HTR-8/SVneo (cell line): Measurements from ENCODE around the gene HSD11B2.

Experiments
- DNase-seq: peaks from one replicate; pipeline ENCODE4 v3.0.0; 2011; ENCODE audit warnings: low spot score, mixed read lengths; ENCODE audit not compliant: insufficient read length
- FAIRE-seq: peaks from 2 replicates; lab custom pipeline; 2011; peaks lifted over from hg19 to GRCh38; lab: Jason Lieb, UNC

Gene HSD11B2

DNA sequence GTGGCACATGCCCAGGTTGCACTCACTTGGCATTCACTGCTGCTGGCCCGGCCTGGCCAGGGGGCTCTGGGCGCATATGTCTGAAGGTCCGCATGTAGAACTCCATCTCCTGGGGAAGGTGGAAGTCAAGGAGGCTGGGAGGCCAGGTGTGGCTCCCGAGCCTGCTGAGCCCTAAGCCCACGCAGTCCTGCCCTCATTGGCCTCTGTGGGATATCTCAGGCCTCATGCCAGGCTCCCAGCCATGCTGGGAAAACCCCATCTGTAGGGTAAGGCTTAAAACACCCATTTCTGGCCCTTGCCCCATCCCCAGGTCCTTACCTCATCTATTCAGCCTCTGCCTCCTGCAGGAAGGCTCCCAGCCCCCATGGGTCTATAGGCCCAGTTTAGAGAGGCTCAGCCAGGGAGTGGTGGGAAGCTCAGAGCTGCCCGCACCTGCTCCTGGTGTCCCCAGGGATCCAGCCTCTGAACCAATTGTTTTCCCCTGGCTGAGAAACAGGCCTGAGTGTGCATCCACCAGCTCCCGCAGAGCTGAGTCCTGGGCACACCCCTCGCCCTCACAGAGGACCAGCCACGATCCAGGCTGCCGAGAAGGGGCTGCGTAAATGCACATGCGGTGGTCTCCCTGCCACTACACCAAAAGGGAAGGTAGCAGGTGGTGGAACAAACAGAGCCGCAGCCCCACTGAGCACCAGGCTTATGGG lies 35.3 kb upstream of the HSD11B2 start:
- no peak for DNase-seq
- no peak for FAIRE-seq

DNA sequence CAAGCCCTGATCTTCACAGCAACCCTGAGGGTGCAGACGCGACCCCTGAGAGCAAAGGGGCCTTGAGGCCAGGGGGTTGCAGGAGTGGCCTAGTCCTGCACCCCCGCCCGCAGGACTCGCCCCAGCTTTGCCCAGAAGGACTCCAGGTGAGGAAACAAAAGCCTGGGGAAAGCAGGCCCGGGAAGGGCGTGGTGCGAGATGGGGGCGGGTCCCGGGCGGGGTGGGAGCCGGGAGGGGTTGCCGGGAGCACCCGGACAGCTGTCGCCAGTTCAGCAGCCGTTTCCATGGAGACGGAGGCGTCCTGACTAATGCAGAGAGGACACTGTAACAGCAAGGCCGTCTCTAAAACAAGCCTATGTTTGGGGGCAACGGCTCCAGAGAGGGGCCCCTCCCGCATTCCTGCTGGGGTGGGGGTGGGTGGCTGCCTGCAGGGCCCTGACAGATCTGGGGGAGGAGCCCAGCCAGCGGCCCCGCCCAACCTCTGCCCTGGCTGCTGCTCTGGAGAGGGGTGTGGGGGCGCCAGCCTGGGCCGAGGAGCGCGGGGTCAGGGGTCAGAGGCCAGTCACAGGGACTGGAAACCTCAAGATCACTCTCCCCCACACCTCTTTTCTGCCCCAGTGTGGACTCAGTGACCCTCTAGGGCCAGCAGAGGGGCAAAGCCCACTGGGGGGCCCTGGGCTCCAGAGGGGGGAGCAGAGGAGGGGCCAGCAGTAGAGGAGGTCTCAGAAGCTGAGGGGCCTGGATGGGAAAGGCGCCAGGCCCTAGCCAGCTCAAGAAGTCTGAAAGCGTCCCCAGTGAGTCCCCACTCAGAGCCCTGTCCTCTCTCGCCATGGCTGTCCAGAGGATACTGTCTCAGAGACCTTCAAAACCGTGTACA lies 34.5 kb upstream of the HSD11B2 start:
- FAIRE-seq, result no peak
- DNase-seq, result no peak

DNA sequence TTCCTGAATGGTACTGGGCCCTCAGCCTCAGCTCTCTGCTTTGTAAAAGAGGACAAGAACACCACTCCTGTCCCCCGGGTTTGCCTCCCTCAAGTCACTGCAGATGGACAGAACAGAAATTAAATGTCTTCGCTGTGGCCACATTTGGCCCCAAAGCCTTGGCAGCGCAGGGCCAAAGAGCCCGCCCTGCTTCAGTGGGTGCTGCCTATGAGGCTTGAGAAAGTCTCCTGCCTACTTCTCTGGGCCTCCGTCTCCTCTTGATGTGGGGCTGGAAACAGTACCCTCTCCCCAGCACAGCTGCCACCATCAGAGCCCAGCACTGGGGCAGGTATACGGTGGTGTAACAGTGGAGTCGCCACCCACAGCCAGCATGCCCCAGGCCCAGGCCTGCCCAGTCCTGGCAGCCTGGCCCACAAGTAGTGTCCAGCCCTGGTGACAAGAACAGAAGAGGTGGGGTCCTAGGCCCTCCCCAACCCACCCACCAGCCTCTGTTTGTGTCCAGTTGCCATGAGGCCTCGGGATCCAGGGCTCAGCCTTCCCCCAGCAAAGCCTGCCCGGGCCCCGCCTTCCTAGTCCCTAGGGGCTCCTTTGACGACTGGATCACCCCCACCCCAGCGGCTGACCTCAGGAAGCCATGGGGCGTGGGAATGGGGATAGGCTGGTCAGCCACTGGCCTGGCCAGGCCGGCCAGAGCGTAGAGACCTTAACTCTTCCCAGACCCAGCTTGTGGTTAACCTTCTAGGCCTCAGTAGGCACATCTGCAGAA lies 33.7 kb upstream of the HSD11B2 start:
- DNase-seq, result no peak
- no peak for FAIRE-seq

DNA sequence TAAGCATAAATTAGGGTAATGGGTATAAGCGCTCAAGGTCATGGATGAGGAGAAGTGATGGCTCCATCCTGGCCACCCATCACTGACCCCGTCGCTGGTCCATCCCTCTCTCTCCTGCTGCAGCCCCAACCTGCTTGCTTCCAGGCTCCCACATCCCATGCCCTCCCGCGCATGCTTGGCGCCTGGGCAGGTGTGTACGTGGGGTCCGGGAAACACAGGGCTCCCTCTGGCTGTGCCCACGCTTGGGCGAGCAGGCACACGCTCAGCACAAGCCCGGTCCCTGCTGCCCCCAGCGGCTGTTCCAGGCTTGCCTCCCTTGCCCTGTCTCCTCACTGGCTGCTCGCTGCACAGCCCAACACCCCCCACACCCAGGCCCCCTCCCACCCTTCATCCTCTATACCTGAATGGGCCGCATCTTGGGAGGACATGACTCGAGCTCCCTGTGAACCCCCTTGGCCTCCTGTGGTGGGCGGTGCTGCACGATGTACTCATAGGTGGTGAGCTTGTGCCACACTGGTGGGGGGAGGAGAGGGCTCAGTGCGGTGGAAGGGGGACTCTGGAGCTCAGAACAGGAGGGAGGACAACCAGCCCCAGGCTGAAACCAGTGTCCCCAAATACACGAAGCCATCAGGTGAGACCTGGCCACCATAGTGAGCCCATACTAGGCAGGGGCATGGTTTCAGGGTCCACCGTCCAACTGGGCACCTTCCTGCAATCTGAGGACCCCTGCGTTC lies 32.9 kb upstream of the HSD11B2 start:
- peak; percentile 60 for FAIRE-seq
- no peak for DNase-seq

DNA sequence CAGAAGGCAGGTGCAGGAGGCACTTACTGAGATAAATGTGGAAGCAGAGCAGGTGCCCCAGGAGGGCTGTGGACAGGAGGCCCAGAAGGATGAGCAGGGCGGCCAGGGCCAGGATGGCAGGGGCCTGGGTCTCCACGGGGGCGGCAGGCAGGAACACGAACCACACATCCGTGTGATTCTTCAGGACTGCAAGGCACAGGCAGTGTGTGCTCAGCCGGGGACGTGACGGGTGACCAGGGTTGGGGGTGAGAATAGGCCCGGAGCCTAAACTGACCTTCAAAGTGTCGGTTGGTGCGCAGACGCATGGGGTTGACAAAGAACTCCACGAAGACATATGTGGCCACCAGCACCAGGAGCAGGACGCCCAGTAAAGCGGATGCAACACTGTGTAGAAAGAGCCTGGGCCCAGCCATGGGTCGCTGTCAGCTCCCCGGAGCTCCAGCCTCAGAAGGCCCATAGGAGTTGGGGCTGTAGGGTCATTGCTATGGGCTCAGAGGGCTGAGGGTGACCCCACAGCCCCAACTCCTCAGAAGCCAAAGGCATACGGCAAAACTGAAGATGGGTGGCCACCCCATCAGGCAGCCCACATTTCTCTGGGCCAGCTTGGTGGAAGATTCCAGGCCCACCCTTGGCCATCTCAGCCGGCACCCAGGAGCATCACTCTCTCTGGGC lies 32.2 kb upstream of the HSD11B2 start:
- FAIRE-seq (no peak), DNase-seq (no peak)

DNA sequence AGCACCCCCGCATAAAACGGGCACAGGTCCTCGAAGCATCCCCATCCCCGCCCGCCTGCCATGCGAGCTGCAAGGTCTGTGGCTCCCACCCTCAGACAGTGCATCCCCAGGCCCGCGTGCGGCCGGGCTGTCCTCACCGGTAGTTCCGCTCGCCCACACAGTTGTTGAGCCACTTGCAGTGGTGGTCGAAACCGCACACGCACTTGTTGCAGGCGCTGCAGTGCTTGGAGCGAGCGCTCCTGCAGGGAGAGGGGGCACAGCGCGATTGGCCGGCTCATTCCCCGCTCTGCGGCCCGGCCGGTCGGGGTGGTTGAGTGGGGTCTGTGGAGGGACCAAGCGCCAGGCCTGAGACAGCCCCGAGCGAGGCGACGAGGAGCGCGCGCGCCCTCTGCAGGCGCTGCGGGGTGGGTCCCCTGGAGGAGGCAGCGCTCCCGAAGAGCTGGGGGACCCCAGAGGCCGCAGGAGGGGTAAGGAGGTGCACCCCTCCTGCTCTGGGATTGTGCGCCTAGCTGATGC lies 31.6 kb upstream of the HSD11B2 start:
- FAIRE-seq (no peak), DNase-seq (no peak)

DNA sequence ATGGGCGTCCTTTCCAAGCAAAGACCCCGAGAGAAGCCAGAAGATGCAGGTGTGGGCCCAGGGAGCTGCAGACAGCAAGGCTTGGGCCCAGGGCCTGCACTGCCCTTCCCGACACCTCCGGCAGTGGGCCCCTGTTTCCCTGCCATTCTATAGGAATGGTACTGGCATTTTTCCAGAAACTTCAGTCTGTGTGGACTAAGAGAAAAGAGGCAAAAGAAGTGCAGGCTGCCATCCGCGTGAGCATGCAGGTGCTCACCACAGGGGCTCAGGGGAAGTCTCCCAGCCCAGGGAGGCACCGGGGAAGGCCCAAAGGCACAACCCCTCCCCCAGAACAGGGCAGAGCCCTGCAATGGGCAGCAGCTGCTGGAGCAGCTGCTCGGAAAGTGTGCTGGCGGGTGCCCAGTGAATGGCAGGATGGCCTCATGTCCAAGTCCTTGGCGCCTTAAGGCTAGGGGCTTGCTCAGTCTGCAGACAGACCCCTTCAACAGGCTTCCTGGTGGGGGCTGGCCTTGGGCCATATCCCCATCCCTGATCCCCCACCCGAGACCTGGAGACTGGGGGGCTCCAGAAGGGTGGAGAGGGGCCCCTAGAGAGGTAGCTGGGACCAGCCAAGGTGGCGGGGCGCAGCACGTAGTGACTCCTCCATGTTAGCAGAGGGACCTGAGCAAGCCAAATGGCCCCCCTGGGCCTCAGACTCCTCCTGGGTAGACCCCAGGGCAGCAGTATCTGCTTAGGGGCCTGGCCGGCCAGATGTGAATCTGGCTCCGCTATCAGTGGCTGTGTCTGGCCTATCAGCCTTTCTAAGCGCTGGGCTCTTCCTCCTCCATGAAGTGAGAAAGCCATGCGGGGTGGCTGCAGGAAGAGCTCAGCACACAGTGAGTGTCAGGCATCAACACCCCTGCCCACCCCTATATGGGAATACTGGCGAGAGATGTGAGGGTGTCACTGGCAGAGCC lies 30.9 kb upstream of the HSD11B2 start:
- no peak for DNase-seq
- no peak for FAIRE-seq

DNA sequence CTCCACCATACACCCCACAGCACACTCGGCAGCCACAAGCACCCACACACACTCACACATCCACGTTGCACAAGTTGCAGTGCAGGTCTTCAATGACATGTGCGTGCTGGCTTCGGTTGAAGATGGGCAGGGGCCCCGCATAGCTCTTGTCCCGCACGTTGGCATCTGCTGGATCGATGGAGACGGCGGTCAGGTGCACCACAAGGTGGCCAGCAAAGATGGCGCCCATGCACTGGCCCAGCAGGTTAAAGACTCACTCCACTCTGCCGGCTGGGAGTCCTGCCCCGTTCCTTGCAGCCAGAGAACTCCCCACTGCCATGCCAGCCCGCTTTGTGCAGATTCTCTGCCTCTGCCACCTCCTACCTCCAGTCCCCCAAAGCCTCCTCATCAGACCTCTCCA lies 30.0 kb upstream of the HSD11B2 start:
- FAIRE-seq (no peak), DNase-seq (no peak)

DNA sequence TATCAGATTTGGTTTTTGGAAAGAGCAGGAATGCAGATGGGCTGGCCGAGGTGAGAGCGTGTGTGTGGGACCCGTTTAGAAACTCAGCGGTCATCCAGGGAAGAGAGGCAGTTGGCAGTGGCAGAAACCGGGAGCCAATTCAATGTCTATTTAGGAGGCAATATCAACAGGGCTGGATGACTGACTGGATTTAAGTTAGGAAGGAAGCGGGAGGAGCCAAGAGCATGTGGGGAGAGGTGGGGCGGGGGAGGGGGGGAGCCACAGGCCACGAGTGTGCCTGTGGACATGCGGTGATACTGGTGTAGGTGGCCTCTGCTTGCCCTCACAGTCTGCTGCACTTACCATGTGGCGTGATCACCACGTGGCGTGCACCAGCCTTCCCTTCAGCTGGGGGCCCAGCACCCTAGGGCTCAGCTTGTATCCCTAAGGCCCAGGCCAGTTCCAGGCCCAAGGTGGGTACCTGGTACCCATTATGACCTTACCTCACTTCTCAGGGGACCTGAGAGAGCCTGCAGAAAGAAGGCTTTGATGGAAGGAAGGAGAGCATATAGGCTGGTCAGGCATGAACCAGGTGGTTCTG lies 26.9 kb upstream of the HSD11B2 start:
- no peak for FAIRE-seq

DNA sequence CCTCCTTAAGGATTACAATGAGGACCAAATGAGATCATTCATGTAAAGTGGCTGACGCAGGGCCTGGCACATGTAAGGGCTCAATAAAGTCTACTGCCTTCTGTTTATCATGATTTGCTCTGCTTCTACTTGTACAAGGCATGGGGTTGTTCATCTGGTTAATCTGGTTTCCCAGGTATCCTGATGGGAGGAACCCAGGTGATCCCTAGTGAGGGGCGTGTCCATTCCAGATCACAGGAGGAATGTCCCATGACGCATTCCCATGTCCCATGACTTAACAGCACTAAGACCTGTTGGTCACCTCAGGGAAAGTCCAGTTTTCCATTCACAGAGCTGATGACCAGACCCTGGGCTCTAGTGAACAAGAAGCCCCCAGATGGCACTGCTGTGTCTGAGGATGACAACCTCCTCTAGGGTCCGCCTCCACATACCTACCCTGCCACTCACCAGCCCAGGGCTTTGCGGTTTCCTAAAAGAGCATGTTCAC lies 26.1 kb upstream of the HSD11B2 start:
- DNase-seq, result no peak
- FAIRE-seq, result no peak

More for the DNA sequence above, 26.9 kb upstream of the HSD11B2 start:
- no peak for DNase-seq

DNA sequence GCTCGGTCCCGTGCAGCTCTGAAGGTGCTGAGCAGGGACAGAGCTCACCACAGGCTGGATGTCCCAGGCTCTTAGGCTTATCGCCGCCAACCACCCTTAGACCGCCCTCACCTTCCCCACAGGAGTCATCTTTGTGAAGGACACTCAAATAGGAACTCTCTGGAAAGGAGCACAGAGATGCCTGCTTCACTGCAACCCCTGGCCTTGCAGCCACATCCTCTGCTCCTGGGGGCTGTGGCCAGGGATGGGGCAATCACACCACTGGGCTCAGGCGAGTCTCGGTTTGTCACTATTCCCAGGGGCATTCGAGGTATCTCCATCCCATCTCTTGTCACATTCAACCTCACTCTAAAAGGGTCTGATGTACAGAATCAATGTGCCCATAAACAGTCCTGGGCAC lies 25.6 kb upstream of the HSD11B2 start:
- FAIRE-seq (no peak), DNase-seq (no peak)

DNA sequence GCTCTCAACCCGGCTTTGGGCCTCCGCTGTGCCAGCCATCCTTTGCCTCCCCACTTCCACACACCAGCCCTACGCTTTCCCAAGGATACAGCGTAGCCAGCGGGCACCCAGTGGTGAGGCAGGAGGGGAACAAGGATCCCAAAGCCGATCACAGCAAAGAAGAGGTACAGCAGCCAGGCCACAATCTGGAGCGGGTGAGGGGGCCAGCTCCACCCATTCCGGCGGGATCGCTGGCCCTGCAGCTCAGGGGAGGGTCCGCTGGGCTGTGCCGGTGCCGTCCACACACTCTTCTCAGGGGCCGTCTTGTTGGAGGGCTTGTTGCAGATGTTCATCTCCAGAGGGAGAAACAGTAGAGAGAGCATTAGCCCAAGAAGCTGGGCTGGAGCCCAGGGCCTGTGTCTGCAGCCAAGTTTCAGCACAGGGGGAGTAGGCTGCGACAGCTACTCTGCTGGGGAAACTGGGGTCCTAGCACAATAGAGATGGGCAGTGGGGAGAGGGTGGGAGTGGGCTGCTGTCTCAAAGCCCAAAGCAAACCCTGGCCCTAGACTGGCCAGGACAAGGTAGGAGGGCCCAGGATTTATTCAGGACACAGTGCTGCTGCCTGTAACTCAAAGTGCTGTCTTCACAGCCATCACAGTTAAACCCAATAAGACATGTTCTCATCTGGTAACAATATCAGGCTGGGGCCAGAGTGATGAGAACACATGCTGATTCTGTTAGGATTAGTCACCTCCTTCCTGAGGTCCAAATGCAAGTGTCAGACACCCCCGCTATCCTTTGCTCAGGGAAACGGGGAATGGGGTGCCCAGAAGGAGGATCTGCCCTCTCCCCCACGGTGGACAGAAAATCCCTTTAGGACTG lies 24.6 kb upstream of the HSD11B2 start:
- DNase-seq (peak; percentile 79), FAIRE-seq (peak; percentile 91)

DNA sequence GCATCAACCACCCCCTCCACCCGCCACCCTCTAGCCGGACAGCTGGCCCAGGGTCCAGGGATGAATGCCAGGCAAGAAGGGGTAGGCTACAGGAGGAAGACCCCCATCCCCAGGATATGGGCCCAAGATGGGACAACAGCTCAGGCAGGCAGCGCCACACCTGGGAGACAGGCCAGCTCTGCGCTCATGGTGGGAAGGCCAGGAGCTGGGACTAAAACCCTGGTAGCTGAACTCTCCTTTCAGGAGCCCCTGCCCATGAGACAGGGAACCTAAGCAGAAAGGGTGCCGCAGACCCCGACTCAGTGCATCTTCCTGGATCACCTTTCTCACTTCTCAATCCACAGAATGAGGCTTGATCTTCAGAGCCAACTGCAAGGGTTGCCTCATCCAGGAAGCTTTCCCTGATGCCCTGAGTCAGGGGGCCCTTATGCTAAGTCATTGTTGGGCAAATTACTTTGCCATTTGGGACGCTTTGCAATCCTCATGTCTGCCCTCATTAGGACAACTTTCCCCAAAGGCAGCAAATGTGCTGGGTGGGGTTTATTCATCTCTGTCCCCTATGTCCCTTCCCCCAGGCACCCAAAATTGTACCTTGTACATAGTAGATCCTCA lies 23.6 kb upstream of the HSD11B2 start:
- DNase-seq, result no peak
- peak; percentile 82 for FAIRE-seq

DNA sequence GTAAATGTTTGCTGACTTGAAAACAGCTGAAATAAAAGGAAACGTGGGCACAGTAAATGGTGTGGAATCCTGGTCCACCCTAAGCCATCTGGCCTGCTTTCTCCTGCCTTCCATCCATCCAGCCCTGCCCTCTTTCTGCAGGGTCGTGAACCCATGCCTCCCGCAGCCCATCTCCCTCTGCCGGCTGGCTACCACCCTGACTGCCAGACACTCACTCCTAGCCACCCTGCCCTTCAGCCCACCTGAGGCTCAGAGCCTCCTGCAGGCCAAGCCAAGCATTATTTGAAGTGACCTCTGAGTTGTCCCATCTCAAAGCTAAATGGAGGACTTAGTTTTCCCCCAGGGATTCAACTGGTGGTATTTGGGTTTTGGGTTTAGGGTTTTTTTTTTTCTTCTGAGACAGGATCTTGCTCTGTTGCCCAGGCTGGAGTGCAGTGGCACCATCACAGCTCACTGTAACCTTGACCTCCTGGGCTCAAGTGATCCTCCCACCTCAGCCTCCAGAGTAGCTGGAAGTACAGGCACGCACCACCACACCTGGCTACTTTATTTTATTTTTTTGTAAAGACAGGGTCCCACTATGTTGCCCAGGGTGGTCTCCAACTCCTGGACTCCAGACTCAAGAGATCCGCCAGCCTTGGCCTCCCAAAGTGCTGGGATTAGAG lies 23.0 kb upstream of the HSD11B2 start:
- FAIRE-seq, result no peak
- no peak for DNase-seq

DNA sequence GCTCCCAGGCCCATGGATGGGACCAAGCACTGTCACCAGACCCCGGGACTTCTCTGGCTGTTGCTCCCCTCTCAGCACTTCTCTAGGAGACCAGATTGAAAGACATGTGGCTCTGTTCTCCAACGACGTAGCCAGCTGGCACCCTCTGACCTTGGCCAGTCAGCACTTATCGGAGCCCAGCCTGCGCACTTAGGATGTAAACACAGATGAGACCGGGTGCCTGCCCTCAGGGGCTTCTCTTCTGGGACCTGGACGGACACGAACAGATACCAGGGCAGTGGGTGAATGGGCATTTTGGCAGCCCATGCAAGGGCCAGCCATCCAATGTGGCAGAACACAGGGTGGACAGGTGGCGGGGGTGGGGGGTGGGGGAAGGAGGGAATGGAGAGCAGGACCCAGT lies 21.3 kb upstream of the HSD11B2 start:
- DNase-seq (no peak), FAIRE-seq (no peak)

DNA sequence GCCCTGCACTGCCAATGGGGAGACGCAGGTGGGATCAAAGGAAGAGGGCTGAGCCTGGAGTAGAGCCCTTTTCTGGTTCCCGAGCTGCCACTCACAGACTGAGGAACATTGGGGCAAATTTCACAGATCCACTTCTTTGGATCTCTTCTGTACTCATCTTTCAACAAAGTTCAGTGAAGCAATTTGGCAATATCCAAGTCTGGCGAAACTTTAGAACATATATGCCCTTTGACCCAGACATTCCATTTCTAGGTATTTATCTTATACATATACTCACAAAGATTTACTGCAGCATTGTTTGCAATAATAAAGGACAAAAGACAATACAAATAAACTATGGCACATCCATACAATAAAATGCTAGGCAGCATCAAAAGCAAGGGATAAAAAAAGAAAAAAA lies 19.6 kb upstream of the HSD11B2 start:
- FAIRE-seq (no peak), DNase-seq (no peak)
